ENCODE results near the gene HTRA1. TPM values are rescaled to one million over a fixed set of nuclear protein-coding genes. Genes with fewer than 3 reads are reported as not detected.

HTRA1 gene
- total and polyA plus RNA-seq, 3 donors from 2014 or later = 21.3 to 105 (median 27.3) TPM

DNA sequence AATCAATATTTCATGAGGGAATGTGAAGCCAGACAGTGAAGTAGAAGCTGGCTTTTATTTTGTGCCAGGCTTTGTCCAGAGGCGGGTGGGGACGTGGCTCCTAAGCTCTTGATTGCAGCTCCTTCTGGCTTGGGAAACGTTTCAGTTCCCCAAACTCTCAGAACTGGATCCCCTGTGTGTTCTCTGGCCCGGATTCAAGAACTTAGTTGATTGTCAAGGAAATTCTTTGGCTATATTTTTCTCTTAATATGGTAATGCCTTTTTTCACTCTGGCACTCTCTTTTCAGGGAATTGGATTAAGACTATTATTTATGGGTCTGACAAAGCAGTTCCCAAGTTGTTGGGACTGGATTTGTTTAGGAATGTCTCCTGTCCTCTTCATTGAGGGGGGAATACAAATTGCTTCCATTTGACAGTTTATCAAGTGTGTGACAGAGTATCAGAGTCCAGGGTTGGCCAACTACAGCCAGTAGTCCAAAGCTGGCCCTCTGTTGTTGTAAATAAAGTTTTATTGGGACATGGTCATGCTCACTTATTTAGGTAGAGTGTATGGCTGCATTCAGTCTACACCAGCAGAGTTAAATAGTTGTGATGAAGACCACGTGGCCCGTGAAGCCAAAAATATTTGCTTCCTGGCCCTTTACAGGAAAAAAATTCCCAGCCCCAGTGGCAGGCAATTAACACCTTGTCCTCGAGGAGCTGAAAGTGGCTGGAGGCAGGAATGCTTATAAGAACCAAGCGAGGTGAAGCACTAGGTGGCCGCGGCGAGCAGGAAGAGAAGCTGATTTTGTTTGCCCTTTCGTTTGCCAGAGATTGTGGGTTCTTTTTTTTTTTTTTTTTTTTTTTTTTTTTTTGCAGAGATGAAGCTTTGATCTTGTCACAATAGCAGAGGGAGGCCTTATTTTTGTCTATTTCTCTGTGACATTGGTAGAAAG, 34.3 kb downstream of the HTRA1 start:
- DNase-seq = peak; percentile 44
- 63 to 71% methylated on average over 12 of the region's 12 CpGs for WGBS, 2 donors
- Histone ChIP-seq H3K4me1 (peaks cover 20% of the 10 kb centered on the region), H3K4me3 (no peak overlapping the region), H3K27ac (peak overlapping the region in 1 of 2 donors; percentile 59), H3K36me3 (ENCODE audit: low read depth, missing control alignments) (no peaks in the 10 kb centered on the region), H3K27me3 (no peaks in the 10 kb centered on the region), H3K9me3 (no peaks in the 10 kb centered on the region)
- no peak for TF ChIP-seq POLR2A (IDR thresholded peaks at IDR 0.05)
- TF ChIP-seq, protein P1, sequence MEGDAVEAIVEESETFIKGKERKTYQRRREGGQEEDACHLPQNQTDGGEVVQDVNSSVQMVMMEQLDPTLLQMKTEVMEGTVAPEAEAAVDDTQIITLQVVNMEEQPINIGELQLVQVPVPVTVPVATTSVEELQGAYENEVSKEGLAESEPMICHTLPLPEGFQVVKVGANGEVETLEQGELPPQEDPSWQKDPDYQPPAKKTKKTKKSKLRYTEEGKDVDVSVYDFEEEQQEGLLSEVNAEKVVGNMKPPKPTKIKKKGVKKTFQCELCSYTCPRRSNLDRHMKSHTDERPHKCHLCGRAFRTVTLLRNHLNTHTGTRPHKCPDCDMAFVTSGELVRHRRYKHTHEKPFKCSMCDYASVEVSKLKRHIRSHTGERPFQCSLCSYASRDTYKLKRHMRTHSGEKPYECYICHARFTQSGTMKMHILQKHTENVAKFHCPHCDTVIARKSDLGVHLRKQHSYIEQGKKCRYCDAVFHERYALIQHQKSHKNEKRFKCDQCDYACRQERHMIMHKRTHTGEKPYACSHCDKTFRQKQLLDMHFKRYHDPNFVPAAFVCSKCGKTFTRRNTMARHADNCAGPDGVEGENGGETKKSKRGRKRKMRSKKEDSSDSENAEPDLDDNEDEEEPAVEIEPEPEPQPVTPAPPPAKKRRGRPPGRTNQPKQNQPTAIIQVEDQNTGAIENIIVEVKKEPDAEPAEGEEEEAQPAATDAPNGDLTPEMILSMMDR (IDR thresholded peaks at IDR 0.05) = no peak
- intact Hi-C loops (cut with DNase I; ENCODE audit: low total_unique reads) = no loop called here

DNA sequence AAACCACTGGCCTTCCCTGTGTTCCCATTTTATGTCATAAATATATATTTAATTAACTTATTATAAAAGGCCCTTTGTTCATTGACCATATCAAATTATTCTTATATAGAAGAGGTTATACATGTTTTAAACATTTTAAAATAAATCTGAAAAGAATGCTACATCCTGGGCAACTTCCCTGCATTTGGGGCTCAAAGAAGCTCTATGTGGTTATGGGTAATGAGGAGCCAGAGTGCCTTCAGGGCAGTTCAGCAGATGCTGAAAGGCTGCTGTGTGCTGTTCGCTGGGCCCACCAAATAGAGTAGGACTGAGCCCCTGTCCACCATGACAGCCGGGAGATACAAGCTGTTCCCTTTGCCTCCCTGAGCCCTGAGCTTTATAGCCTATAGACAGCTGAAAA, 35.9 kb downstream of the HTRA1 start:
- TF ChIP-seq, protein P1 (IDR thresholded peaks at IDR 0.05) = no peak
- TF ChIP-seq POLR2A (IDR thresholded peaks at IDR 0.05) = no peak
- DNase-seq = no peak
- no peaks in the 10 kb centered on the region for H3K27me3 ChIP-seq
- no peaks in the 10 kb centered on the region for H3K36me3 ChIP-seq (ENCODE audit: low read depth, missing control alignments)
- H3K4me3 ChIP-seq = no peak overlapping the region
- H3K9me3 ChIP-seq = no peaks in the 10 kb centered on the region
- peaks cover 13% of the 10 kb centered on the region for H3K4me1 ChIP-seq
- intact Hi-C loops (cut with DNase I; ENCODE audit: low total_unique reads) = no loop called here
- WGBS, 2 donors = 87 to 95% methylated on average over 2 of the region's 2 CpGs
- H3K27ac ChIP-seq = no peak overlapping the region

DNA sequence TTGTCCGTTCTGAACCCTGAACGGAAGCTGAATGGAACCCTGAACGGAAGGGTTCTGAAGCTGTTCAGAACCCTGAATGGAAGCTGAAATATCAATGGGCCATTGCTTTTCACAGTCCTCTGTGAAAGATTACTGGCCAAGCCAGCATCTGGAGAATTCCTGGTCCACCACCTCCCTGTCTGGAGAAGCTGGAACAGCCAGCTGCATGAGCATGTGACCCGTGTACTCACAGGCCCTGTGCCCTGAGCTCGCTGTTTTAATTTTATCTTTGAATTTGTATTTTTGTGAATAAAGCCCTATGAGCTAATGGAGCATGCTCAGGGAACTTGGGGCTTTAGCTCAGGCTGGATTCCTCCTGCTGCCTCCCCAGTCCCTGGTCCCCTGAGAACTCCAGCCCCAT, 37.2 kb downstream of the HTRA1 start:
- intact Hi-C loops (cut with DNase I; ENCODE audit: low total_unique reads) = no loop called here
- 55 to 71% methylated on average over 5 of the region's 5 CpGs for WGBS, 2 donors
- Histone ChIP-seq H3K36me3 (ENCODE audit: low read depth, missing control alignments) (no peaks in the 10 kb centered on the region), H3K27ac (peak overlapping the region in 1 of 2 donors; percentile 60), H3K4me3 (no peak overlapping the region), H3K27me3 (no peaks in the 10 kb centered on the region), H3K9me3 (no peaks in the 10 kb centered on the region), H3K4me1 (peaks cover 10% of the 10 kb centered on the region)
- TF ChIP-seq, protein P1 (IDR thresholded peaks at IDR 0.05) = no peak
- no peak for TF ChIP-seq POLR2A (IDR thresholded peaks at IDR 0.05)
- peak; percentile 70 for DNase-seq

DNA sequence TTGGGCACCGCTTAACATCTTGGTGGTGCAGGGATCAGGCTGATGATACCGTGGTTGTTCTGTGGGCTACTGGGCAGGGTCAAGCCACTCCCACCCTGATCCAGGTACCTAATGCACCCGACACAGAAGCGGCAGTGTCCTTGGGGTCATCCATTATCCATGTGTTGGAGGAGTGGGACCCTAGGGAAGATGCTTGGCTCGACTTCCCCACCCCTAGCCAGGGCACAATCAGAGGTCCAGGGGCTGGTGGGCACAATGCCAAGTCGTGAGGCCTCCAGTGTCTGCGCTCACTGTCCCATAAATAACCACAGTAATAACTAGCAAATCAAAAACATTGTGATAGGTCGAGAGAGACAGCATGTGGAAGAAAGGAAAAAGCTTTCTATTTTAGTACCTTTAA, 37.7 kb downstream of the HTRA1 start:
- intact Hi-C loops (cut with DNase I; ENCODE audit: low total_unique reads) = no loop called here
- Histone ChIP-seq H3K27me3 (no peaks in the 10 kb centered on the region), H3K4me3 (no peak overlapping the region), H3K27ac (peak overlapping the region in 1 of 2 donors; percentile 60), H3K4me1 (peaks cover 10% of the 10 kb centered on the region), H3K36me3 (ENCODE audit: low read depth, missing control alignments) (no peaks in the 10 kb centered on the region), H3K9me3 (no peaks in the 10 kb centered on the region)
- 63 to 73% methylated on average over 5 to 8 of the region's 8 CpGs for WGBS, 2 donors
- no peak for TF ChIP-seq POLR2A (IDR thresholded peaks at IDR 0.05)
- TF ChIP-seq, protein P1 (IDR thresholded peaks at IDR 0.05) = no peak
- no peak for DNase-seq

Data from testis (tissue), 3 donors.